ENCODE data around the gene BCKDHA.
"Not testable (repeated sequence)": the region's sequence is repeated elsewhere in the genome, so short reads cannot be mapped to it uniquely, and the experiment has no call there.

Gene BCKDHA

GRCh38 chr19:41408256-41408655 lies 10.6 kb downstream of the BCKDHA start:
- no peak for DNase-seq

- DNase-seq = not testable (repeated sequence)
Measured at GRCh38 chr19:41408846-41409245, 11.2 kb downstream of the BCKDHA start.

GRCh38 chr19:41409288-41409687 lies 11.7 kb downstream of the BCKDHA start:
- no peak for DNase-seq

DNA sequence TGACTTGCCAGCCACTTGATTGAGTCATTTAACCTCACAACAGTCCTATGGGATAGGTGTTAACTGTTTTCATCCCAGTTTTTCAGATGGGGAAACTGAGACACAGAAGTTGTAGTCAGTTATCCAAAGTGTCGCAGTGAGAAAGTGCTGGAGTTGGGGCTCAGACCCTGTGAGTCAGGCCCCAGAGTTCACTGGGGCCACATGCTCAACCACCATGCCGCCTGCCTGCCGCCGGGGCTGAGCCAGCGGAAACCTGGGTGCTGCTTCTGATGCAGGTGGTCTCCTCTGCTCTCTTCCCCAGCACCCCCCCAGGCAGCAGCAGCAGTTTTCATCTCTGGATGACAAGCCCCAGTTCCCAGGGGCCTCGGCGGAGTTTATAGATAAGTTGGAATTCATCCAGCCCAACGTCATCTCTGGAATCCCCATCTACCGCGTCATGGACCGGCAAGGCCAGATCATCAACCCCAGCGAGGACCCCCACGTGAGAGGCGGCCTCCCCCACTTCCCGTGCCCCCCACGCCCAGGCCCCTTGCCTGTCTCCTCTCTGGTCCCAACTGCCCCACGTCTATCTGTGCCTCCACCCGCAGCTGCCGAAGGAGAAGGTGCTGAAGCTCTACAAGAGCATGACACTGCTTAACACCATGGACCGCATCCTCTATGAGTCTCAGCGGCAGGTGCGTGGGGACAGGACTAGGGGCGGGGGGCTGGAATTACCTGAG lies 12.9 kb downstream of the BCKDHA start:
- DNase-seq = no peak

DNA sequence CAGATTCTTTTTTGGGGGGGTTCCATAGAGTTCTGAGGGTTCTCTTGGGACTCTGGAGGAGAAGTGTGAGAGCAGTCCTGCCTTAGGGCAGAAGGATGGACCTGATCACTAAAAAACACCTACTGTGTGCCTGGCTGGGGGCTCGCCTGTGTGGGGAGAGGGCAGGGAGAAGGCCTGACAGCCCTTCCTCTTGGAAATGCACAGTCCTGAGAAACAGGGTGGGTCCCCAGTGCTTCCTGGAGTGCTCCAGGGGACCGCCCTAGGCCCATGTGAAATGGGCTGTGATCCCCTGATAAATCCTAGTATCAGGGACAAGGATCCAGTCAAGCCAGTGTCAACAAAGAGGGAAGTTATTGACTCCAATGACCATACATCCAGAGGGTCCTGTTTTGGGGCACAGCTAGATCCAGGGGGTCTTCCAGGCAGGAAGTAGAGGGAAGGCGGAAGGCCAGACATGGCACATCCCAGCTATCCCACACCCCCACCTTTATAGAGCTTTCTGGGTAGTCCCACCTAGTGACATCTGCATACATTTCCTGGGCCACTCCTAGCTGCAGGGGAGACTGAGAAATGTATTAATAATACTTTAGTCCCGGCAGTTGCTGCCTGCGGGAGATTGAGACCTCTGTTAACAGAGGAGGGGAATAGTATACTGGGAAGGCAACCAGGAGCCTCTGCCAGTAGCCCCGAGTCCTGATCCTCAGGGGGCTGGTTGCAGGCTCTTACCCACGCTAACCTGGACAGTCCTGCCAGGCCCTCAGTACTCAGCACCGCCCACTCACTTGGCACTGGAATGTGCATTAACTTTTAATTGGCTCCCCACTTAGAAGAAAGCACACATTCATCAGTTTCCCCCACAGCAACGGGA lies 13.7 kb downstream of the BCKDHA start:
- DNase-seq = no peak

GRCh38 chr19:41411968-41412265 lies 14.3 kb downstream of the BCKDHA start:
- no peak for DNase-seq

- no peak for DNase-seq
Measured at GRCh38 chr19:41412953-41413352, 15.3 kb downstream of the BCKDHA start.

- DNase-seq = no peak
Measured at GRCh38 chr19:41413947-41414346, 16.3 kb downstream of the BCKDHA start.

DNA sequence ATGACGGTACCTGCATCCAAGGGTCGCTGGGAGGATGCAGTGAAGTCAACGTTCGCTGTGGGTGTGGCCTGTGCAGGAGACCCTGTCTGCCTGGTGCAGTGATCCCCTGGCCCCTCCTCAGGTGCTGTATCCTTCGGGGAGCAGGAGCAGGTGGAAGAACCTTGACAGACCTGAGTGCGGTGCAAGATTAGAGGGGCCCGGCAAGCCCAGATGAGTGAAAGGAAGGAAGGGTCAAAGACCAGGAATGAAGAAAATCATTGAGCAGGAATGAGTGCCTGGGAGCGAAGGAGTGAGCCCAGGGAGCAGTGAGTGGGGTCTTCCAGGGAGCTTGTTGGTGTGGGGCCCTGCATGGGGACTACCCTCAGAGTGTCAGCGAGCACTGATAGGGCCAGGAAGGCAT lies 16.8 kb downstream of the BCKDHA start:
- DNase-seq = no peak

DNA sequence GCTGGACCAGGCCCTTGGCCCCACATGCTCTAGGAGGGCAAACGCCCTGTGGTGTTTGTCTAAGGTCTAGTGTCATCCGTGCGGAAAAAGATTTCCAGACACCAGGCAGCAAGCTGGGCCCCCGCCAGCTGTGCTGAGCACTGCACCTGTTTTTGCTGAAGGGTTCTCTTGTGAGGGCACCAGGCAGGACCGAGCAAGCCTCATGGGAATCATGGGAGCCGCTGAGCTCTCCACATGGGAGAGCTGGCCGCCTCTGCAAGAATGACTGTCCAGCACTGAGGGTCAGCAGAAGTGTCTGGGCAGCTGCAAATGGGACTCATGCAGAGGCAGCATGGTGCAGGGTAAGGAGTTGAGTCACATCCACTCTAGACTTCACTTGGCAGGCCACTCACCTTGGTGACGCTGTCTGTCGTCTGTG lies 17.5 kb downstream of the BCKDHA start:
- peak; percentile 49 for DNase-seq

DNA sequence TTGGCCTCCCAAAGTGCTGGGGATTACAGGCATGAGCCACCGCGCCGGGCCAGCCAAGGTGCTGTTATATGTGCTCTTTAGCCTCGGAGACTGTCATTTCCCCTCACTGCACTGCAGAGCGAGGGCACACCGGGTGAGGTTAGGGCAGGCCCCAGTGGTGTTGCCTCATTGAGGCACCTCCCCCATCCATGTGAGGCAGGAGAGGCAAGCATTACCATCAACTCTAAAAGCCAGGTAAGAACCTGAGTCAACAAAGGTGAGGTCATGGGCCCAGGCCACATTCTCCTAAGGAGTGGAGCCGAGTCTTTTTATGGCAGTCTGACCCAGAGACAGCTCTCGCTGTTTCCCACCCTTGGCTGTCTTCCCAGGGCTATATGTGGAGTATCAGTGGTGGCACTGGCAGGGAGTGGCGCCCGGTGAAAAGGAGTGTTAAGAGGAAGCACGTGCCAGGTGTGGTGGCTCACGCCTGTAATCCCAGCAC lies 18.6 kb downstream of the BCKDHA start:
- no peak for DNase-seq

GRCh38 chr19:41420101-41420880 lies 22.7 kb downstream of the BCKDHA start:
- DNase-seq = no peak

DNA sequence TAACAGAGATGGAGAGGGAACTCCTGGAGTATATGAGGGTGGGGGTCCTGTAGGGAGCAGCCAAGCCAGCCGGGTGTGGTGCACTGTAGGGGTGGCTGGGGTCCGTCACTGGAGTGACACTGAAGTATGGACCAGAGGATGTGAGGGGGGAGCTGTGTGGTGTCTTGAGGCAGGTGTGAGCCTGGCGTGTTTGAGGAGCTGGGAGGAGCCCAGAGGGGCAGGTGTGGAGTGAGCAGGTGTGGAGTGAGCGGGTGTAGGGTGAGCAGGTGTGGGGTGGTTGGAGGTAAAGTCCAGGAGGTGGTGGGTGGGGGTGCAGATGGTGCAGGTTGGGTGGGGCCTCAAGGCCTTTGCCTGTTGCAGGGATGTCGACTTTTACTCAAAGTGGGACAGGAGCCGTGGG lies 23.7 kb downstream of the BCKDHA start:
- DNase-seq = peak; percentile 72

- no peak for DNase-seq
Measured at GRCh38 chr19:41421973-41422372, 24.4 kb downstream of the BCKDHA start.

DNA sequence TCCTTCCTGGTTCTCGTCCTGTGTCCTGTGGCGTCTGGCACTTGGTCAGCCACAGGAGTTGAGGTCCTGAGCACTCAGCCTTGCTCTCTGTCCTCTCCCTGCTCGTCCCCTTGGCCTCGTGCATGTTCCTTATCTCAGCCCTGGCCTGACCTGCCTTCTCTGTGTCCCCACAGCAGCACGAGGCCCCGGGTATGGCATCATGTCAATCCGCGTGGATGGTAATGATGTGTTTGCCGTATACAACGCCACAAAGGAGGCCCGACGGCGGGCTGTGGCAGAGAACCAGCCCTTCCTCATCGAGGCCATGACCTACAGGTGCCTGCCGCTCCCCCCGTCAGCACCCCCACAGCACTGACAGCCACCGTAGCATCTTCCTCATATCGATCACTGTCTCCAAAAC lies 24.8 kb downstream of the BCKDHA start:
- DNase-seq = no peak

GRCh38 chr19:41422955-41423354 lies 25.3 kb downstream of the BCKDHA start:
- no peak for DNase-seq

DNA sequence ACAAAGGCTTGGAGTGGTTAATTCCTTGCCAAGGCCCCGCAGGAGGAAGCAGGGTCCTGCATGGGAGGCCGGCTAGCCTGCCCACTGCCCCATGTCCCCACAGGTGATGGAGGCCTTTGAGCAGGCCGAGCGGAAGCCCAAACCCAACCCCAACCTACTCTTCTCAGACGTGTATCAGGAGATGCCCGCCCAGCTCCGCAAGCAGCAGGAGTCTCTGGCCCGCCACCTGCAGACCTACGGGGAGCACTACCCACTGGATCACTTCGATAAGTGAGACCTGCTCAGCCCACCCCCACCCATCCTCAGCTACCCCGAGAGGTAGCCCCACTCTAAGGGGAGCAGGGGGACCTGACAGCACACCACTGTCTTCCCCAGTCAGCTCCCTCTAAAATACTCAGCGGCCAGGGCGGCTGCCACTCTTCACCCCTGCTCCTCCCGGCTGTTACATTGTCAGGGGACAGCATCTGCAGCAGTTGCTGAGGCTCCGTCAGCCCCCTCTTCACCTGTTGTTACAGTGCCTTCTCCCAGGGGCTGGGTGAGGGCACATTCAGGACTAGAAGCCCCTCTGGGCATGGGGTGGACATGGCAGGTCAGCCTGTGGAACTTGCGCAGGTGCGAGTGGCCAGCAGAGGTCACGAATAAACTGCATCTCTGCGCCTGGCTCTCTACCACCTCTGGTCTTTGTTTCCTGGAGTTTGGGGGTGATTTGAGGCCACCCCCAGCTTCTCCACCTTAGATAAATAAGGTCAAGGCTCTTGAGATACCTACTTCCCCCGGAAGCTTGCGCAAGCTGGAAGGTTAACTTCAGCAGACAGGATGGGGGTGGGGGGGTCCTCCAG lies 26.9 kb downstream of the BCKDHA start:
- no peak for DNase-seq

DNA sequence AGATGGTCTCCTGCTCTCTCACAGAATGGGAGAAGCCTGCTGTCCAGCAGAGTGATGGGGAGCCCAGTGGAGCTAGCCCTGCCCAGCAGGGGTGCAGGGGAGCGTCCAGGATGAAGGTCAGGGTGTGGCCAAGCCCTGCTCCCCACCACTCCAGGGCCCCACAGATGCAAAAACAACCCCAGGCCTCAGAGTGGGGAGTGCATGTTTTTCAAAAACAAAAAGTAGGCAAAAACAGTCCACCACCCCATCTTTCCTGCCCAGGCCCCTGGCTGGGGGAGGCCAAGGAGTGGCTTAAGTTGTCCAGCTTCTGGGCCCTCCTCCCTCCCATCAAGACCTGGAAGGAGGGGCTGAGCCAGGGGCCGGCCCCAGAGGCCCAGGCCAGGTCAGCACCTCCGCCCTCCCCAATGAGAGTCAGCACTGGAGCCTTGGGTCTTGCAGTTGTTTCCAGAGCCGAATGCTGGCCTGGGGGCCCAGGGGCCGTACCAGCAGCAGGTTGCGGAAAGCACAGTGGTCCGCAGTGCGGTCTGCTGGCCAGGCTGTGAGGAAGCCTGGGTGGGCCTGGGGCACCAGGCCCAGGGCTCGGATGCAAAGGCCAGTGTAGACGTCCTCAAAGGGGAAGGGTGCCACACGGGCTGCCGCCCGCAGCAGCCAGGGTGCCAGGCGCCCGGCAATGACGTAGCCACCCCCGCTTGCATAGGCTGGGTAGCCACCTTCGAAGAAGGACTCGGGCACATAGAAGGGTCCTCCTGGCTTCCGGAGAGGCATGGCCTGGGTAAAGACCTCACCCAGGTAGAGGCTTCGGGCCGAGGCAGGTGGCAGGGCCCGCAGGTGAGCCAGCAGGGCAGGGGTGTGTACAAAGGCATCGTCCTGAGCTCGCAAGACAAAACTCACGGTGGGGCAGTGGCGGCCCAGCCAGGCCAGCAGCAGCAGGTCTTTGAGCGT lies 27.8 kb downstream of the BCKDHA start:
- DNase-seq = no peak

DNA sequence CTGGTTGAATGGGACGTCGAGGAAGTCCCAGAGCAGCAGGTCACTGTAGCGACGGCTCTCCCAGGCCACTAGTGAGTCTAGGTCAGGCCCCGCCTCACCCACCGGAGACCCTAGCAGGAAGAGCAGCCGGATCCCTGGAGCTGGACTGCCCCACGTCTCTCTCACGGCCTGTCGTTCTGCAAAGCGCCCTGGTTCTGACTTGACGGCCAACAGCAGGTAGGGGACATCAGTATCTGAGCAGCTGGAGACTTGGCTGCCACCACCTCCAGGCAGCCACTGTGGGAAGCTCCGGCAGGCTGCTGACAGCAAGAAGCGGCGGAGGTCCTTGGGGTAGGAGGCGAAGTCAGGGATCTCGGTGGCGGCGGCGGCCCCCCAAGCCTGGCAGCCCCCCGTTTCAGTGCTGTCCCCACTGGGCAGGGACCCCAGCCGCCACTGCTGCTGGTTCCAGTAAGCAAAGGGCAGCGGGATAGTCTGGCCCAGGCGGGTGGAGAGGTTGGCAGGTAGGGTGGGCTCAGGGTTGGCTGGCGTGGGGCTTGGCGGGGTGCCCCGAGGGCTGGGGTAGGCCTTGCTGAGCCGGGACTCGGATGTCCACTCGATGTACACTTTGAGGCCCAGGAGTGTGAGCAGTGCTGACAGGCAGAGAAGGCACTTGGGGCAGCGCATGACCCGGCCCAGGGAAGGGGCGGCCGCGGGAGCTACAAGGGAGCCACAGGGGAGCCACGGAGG lies 28.7 kb downstream of the BCKDHA start:
- DNase-seq = no peak

DNA sequence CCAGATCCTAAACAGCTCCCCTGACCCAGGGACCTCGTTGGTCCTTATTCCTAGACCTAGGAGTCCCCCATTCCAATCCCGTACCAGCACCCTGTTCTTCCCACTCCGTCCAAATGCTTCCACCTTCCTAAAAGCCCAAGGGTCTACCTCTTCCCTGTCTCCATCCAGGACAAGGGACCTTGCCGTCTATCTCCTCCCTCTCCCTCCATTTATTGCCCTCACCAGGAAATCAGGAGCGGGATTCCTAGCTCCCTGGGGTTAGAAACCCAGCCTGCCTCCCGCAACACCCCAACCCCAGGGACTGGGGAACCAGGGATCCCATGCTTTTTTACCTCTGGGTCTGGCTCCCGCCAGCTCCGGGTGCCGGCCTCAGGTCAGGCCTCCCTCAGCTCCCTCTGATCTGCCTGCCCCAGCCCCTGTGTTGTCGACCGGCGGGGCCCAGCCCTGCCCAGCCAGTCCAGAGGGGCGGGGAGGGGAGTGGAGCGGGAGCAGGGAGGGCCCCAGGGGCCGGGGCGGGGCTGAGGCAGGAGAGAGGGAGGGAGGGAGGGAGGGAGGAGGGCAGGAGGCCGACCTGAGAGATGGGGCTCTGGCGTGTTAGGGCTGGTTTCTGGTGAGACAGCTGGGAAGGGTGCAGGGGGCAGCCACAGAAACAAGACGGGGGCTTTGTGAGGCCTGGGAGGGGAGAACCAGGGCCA lies 29.5 kb downstream of the BCKDHA start, which contains the start of gene B3GNT8:
Gene B3GNT8, minus strand, starts transcription at position 423 of the 695 bp plus-strand sequence. CDS start 596 bp downstream, outside the sequence.
- peak; percentile 90 for DNase-seq
